GM12878 (cell line): ENCODE measurements around the gene SERINC5. TPM values are rescaled to one million over a fixed set of nuclear protein-coding genes. Genes with fewer than 3 reads are reported as not detected.

ENCODE experiments used
- ATF7 ChIP-seq: fragments of 450-650 bp; IDR thresholded peaks from 2 replicates; pipeline ENCODE4 v1.6.1; 2016; ENCODE audit warnings: low read depth, mild to moderate bottlenecking
- BCL11A ChIP-seq: IDR thresholded peaks from 2 replicates; pipeline ENCODE4 v1.6.1; 2011; ENCODE audit warnings: low read depth, low read length
- BHLHE40 ChIP-seq, 2 experiments: fragments of 450-650 bp in 1 of 2; IDR thresholded peaks; 2 replicates each; pipeline ENCODE4 v1.6.1; 2011 to 2017; ENCODE audit warnings: low read depth in 2 of 2, borderline replicate concordance in 1 of 2, improper control_type of control experiment in 1 of 2, low read length in 1 of 2, mild to moderate bottlenecking in 1 of 2
- BRCA1 ChIP-seq: IDR thresholded peaks from 2 replicates; pipeline ENCODE4 v1.6.1; 2011; ENCODE audit warnings: low read depth, low read length, improper control_type of control experiment
- CREM ChIP-seq: IDR thresholded peaks from 2 replicates; pipeline ENCODE4 v1.6.1; 2014; ENCODE audit warnings: antibody characterized with exemption, low read depth
- HCFC1 ChIP-seq: fragments of 150-350 bp; IDR thresholded peaks from 2 replicates; pipeline ENCODE4 v1.6.1; 2014; ENCODE audit warnings: low read length
- IRF4 ChIP-seq: IDR thresholded peaks from 2 replicates; pipeline ENCODE4 v1.6.1; 2011; ENCODE audit warnings: low read depth, low read length
- KLF5 ChIP-seq: fragments of 450-650 bp; IDR thresholded peaks from 2 replicates; pipeline ENCODE4 v1.6.1; 2014; ENCODE audit warnings: mild to moderate bottlenecking; ENCODE audit not compliant: partially characterized antibody
- MEF2A ChIP-seq: IDR thresholded peaks from 2 replicates; pipeline ENCODE4 v1.6.1; 2011; ENCODE audit warnings: low read depth, mild to moderate bottlenecking, low read length, moderate library complexity; ENCODE audit not compliant: insufficient read depth
- NBN ChIP-seq: fragments of 450-650 bp; IDR thresholded peaks from 2 replicates; pipeline ENCODE4 v1.6.1; 2016
- NFYB ChIP-seq: IDR thresholded peaks from 2 replicates; pipeline ENCODE4 v1.6.1; 2011; ENCODE audit warnings: low read depth, mild to moderate bottlenecking, low read length, improper control_type of control experiment, moderate library complexity; ENCODE audit not compliant: insufficient read depth
- PML ChIP-seq: IDR thresholded peaks from 2 replicates; pipeline ENCODE4 v1.6.1; 2012; ENCODE audit warnings: low read length, inconsistent platforms
- POLR2AphosphoS2 ChIP-seq: IDR thresholded peaks from 2 replicates; pipeline ENCODE4 v1.6.1; 2011; ENCODE audit warnings: low read depth, mild to moderate bottlenecking, low read length, improper control_type of control experiment, moderate library complexity
- RAD21 ChIP-seq: IDR thresholded peaks from 2 replicates; pipeline ENCODE4 v1.6.1; 2011; ENCODE audit warnings: mild to moderate bottlenecking, low read depth, low read length, moderate library complexity; ENCODE audit not compliant: insufficient read depth
- RUNX3 ChIP-seq: IDR thresholded peaks from 2 replicates; pipeline ENCODE4 v1.6.1; 2012; ENCODE audit warnings: low read length, inconsistent platforms
- SIN3A ChIP-seq: IDR thresholded peaks from 2 replicates; pipeline ENCODE4 v1.6.1; 2012; ENCODE audit warnings: low read depth, low read length, improper control_type of control experiment
- SMAD5 ChIP-seq: IDR thresholded peaks from 2 replicates; pipeline ENCODE4 v1.6.1; 2016; ENCODE audit warnings: antibody characterized with exemption, low read depth
- SPI1 ChIP-seq: IDR thresholded peaks from 2 replicates; pipeline ENCODE4 v1.6.1; 2011; ENCODE audit warnings: low read depth, mild to moderate bottlenecking, low read length, moderate library complexity, borderline replicate concordance; ENCODE audit not compliant: insufficient read depth
- ZBED1 ChIP-seq: IDR thresholded peaks from 2 replicates; pipeline ENCODE4 v1.6.1; 2016; ENCODE audit warnings: borderline replicate concordance
- polyA plus RNA-seq, 11 experiments: library from polyadenylated mRNA; depleted of rRNA in 4 of 11; unstranded in 6 of 11; stranded (reverse) in 5 of 11; fragments of >200 nt; fragmentation: Nextera tagmentation in 4 of 11; fragmentation: Illumina TruSeq in 1 of 11; extraction: Ambion mirVana in 4 of 11; extraction: Trizol in 1 of 11; gene quantifications; 1 replicate in 1 of 11; 2 replicates in 10 of 11; pipeline versions ENCODE4 v1.2.1 to v1.2.3, GENCODE V29; 2011 to 2016; ENCODE audit warnings: inconsistent platforms in 2 of 11, missing spikeins in 2 of 11, low read depth in 1 of 11
- total RNA-seq, 4 experiments: library from RNA; depleted of rRNA in 3 of 4; stranded (reverse); fragments of >200 nt in 3 of 4; fragmentation: Illumina TruSeq in 1 of 4; extraction: Trizol in 1 of 4; gene quantifications; 2 replicates each; pipeline versions ENCODE4 v1.2.1 to v1.2.3, GENCODE V29; 2013 to 2021
- TF ChIP-seq, protein P1 (sequence below): IDR thresholded peaks from 2 replicates; pipeline ENCODE4 v1.6.1; 2011; ENCODE audit warnings: low read depth, low read length, improper control_type of control experiment, borderline replicate concordance
- TF ChIP-seq, protein P2 (sequence below): fragments of 450-650 bp; IDR thresholded peaks from 2 replicates; pipeline ENCODE4 v1.6.1; 2018; ENCODE audit warnings: borderline replicate concordance, mild to moderate bottlenecking; ENCODE audit not compliant: partially characterized antibody

SERINC5 gene
- total and polyA plus RNA-seq, 10 of the 15 experiments (the other 5 are each of a cell fraction or from before 2014, with no cell fraction given), result 0.66 to 7.0 (median 2.8) TPM

DNA sequence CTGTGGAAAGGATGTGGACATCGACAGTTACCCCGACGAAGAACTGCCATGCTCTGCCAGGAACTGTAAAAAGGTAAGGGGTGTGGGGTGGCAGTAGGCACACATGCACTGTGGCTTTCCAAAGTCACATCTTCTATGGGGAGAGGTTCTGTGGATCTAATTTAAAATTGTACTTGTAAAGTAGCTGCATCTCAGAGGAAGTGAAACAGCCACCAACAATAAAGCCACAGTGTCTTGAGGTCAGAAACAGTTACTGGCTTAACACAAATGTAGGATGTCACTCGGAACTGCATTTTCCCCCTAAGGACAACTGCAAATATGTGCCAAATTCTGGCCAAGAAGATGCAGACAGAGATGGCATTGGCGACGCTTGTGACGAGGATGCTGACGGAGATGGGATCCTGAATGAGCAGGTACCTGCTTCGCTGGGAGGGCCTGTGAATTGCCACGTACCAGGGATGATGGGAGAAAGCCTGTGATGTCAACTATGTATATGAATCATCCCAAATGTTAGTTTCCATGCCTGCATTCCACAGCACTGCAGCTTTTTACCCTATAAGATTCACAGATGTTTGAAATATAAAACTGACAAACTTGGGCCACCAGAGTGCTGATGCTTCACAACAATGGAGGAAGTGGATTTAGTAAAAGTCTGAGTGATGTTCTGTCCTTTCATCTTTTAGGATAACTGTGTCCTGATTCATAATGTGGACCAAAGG is 185.4 kb downstream of the SERINC5 start (continued):
- peak; percentile 40; the same call in 1 of the 2 replicates for TF ChIP-seq NBN
- TF ChIP-seq BHLHE40 (IDR thresholded peaks at IDR 0.05; ENCODE audit: borderline replicate concordance in 1 of 2, low read depth in 2 of 2, low read length in 1 of 2), result peak; percentile 8 to 54; a peak in 1 of 4 replicates
- peak; percentile 34; the same call in 1 of the 2 replicates for TF ChIP-seq BCL11A
- no peak for TF ChIP-seq HCFC1
- TF ChIP-seq SIN3A, result no peak
- peak; percentile 95 for TF ChIP-seq SPI1
- peak; percentile 88 for TF ChIP-seq RUNX3
- TF ChIP-seq MEF2A, result no peak
- no peak for TF ChIP-seq NFYB
- TF ChIP-seq, protein P1, sequence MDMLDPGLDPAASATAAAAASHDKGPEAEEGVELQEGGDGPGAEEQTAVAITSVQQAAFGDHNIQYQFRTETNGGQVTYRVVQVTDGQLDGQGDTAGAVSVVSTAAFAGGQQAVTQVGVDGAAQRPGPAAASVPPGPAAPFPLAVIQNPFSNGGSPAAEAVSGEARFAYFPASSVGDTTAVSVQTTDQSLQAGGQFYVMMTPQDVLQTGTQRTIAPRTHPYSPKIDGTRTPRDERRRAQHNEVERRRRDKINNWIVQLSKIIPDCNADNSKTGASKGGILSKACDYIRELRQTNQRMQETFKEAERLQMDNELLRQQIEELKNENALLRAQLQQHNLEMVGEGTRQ, result no peak
- TF ChIP-seq SMAD5, result no peak
- no peak for TF ChIP-seq PML
- TF ChIP-seq CREM, result 0 out of 2 replicates have a peak, but pooled peaks have one; percentile 13
- no peak for TF ChIP-seq ZBED1
- TF ChIP-seq BRCA1, result no peak
- peak; percentile 47 for TF ChIP-seq ATF7
- TF ChIP-seq KLF5, result no peak
- TF ChIP-seq RAD21, result no peak
- 0 out of 2 replicates have a peak, but pooled peaks have one; percentile 44 for TF ChIP-seq IRF4
- TF ChIP-seq, protein P2, sequence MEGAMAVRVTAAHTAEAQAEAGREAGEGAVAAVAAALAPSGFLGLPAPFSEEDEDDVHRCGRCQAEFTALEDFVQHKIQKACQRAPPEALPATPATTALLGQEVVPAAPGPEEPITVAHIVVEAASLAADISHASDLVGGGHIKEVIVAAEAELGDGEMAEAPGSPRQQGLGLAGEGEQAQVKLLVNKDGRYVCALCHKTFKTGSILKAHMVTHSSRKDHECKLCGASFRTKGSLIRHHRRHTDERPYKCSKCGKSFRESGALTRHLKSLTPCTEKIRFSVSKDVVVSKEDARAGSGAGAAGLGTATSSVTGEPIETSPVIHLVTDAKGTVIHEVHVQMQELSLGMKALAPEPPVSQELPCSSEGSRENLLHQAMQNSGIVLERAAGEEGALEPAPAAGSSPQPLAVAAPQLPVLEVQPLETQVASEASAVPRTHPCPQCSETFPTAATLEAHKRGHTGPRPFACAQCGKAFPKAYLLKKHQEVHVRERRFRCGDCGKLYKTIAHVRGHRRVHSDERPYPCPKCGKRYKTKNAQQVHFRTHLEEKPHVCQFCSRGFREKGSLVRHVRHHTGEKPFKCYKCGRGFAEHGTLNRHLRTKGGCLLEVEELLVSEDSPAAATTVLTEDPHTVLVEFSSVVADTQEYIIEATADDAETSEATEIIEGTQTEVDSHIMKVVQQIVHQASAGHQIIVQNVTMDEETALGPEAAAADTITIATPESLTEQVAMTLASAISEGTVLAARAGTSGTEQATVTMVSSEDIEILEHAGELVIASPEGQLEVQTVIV, result no peak
- TF ChIP-seq POLR2AphosphoS2, result no peak
